Hepatocyte (in vitro differentiated cells): ENCODE results near the gene RLN3. TPM values are rescaled to one million over a fixed set of nuclear protein-coding genes. Genes with fewer than 3 reads are reported as not detected.

ENCODE experiments used
- DNase-seq: peaks from one replicate; pipeline ENCODE4 v3.0.0-alpha.2; 2016; ENCODE audit warnings: low spot score
- H2AFZ ChIP-seq: fragments of 200-600 bp; sonication (generic); 2 replicates; pipeline ENCODE4 v1.6.0; 2016; ENCODE audit warnings: antibody characterized with exemption, mild to moderate bottlenecking
- H3K27ac ChIP-seq: fragments of 200-600 bp; sonication (generic); 2 replicates; pipeline ENCODE4 v1.5.1; 2016; ENCODE audit warnings: mild to moderate bottlenecking
- H3K27me3 ChIP-seq: fragments of 200-600 bp; sonication (generic); 2 replicates; pipeline ENCODE4 v1.6.1; 2016
- H3K36me3 ChIP-seq: fragments of 200-600 bp; sonication (generic); replicated peaks from 2 replicates; pipeline ENCODE4 v1.5.1; 2016; ENCODE audit warnings: low read depth; ENCODE audit not compliant: insufficient read depth
- H3K4me1 ChIP-seq: fragments of 200-600 bp; sonication (generic); 2 replicates; pipeline ENCODE4 v1.5.1; 2016; ENCODE audit warnings: mild to moderate bottlenecking, moderate library complexity; ENCODE audit not compliant: insufficient read depth
- H3K4me2 ChIP-seq: fragments of 200-600 bp; sonication (generic); 2 replicates; pipeline ENCODE4 v1.6.0; 2016
- H3K4me3 ChIP-seq: fragments of 200-600 bp; sonication (generic); 2 replicates; pipeline ENCODE4 v1.5.1; 2016; ENCODE audit warnings: mild to moderate bottlenecking
- H3K79me2 ChIP-seq: fragments of 200-600 bp; sonication (generic); 2 replicates; pipeline ENCODE4 v1.6.0; 2017; ENCODE audit warnings: mild to moderate bottlenecking
- H3K9me2 ChIP-seq: fragments of 200-600 bp; sonication (generic); replicated peaks from 2 replicates; pipeline ENCODE4 v1.6.0; 2017; ENCODE audit warnings: mild to moderate bottlenecking; ENCODE audit not compliant: insufficient read depth
- H3K9me3 ChIP-seq: fragments of 200-600 bp; sonication (generic); 2 replicates; pipeline ENCODE4 v1.5.1; 2016; ENCODE audit warnings: low read depth, mild to moderate bottlenecking
- H4K20me1 ChIP-seq: fragments of 200-600 bp; sonication (generic); 2 replicates; pipeline ENCODE4 v1.6.0; 2016; ENCODE audit warnings: mild to moderate bottlenecking; ENCODE audit not compliant: insufficient read depth, poor library complexity, severe bottlenecking
- CTCF ChIP-seq: fragments of 200-600 bp; sonication (generic); IDR thresholded peaks from 2 replicates; pipeline ENCODE4 v1.5.1; 2016; ENCODE audit warnings: antibody characterized with exemption, mild to moderate bottlenecking; ENCODE audit not compliant: poor library complexity
- EZH2 ChIP-seq: fragments of 200-600 bp; sonication (generic); IDR thresholded peaks from 2 replicates; pipeline ENCODE4 v1.6.1; 2016; ENCODE audit warnings: antibody characterized with exemption, mild to moderate bottlenecking, borderline replicate concordance
- EZH2phosphoT487 ChIP-seq: fragments of 200-600 bp; sonication (generic); IDR thresholded peaks from one replicate; pipeline ENCODE4 v1.6.1; 2018; ENCODE audit warnings: antibody characterized with exemption, mild to moderate bottlenecking, low read depth, moderate library complexity; ENCODE audit not compliant: unreplicated experiment, severe bottlenecking
- WGBS: methylation state at CpG from one replicate; pipeline ENCODE4 v1.1.6; 2016; ENCODE audit warnings: low lambda C conversion rate; ENCODE audit errors: missing lambda C conversion rate; 5-methylcytosine and 5-hydroxymethylcytosine counted together
- polyA plus RNA-seq: library from polyadenylated mRNA; unstranded; fragments of >200 nt; fragmentation: Nextera tagmentation; extraction: Ambion mirVana; gene quantifications from 2 replicates; pipeline ENCODE4 v1.2.1, GENCODE V29; 2016
- total RNA-seq: library from RNA; depleted of rRNA; stranded (reverse); fragments of >200 nt; gene quantifications from 2 replicates; pipeline ENCODE4 v1.2.3, GENCODE V29; 2014

RLN3 gene
- total and polyA plus RNA-seq, 2 experiments from 2014 or later, result not detected

GRCh38 chr19:13979686-13980085 is 48.3 kb upstream of the RLN3 start:
- peaks cover 12% of the 10 kb centered on the region for H3K4me1 ChIP-seq
- no peaks in the 10 kb centered on the region for H3K27me3 ChIP-seq
- no peaks in the 10 kb centered on the region for H3K9me2 ChIP-seq
- no peaks in the 10 kb centered on the region for H3K79me2 ChIP-seq
- DNase-seq, result no peak
- H3K27ac ChIP-seq, result peak overlapping the region; percentile 77
- no peaks in the 10 kb centered on the region for H4K20me1 ChIP-seq
- no peak overlapping the region for H2AFZ ChIP-seq
- H3K4me2 ChIP-seq, result peak overlapping the region; percentile 97
- H3K4me3 ChIP-seq, result no peak overlapping the region
- 83% methylated on average over 11 of the region's 12 CpGs for WGBS
- TF ChIP-seq EZH2 (no peak), CTCF (no peak), EZH2phosphoT487 (no peak)
- H3K9me3 ChIP-seq, result no peaks in the 10 kb centered on the region
- no peaks in the 10 kb centered on the region for H3K36me3 ChIP-seq

GRCh38 chr19:13980340-13980739 is 47.6 kb upstream of the RLN3 start:
- Histone ChIP-seq H3K27ac (no peak overlapping the region), H3K9me3 (no peaks in the 10 kb centered on the region), H2AFZ (no peak overlapping the region), H4K20me1 (no peaks in the 10 kb centered on the region), H3K36me3 (no peaks in the 10 kb centered on the region), H3K9me2 (no peaks in the 10 kb centered on the region), H3K79me2 (no peaks in the 10 kb centered on the region), H3K27me3 (no peaks in the 10 kb centered on the region), H3K4me2 (no peak overlapping the region), H3K4me3 (no peak overlapping the region), H3K4me1 (peaks cover 12% of the 10 kb centered on the region)
- TF ChIP-seq EZH2, result no peak
- TF ChIP-seq CTCF, result no peak
- TF ChIP-seq EZH2phosphoT487, result no peak
- DNase-seq, result no peak
- 91% methylated on average over 15 of the region's 15 CpGs for WGBS

GRCh38 chr19:13981021-13981420 is 46.9 kb upstream of the RLN3 start:
- 90% methylated on average over 5 of the region's 5 CpGs for WGBS
- H3K4me3 ChIP-seq, result no peak overlapping the region
- H3K9me2 ChIP-seq, result no peaks in the 10 kb centered on the region
- H3K36me3 ChIP-seq, result no peaks in the 10 kb centered on the region
- no peaks in the 10 kb centered on the region for H4K20me1 ChIP-seq
- H3K4me2 ChIP-seq, result no peak overlapping the region
- no peak overlapping the region for H2AFZ ChIP-seq
- no peaks in the 10 kb centered on the region for H3K79me2 ChIP-seq
- DNase-seq, result no peak
- TF ChIP-seq EZH2phosphoT487, result no peak
- TF ChIP-seq CTCF, result no peak
- TF ChIP-seq EZH2, result no peak
- H3K4me1 ChIP-seq, result peaks cover 12% of the 10 kb centered on the region
- no peaks in the 10 kb centered on the region for H3K9me3 ChIP-seq
- no peak overlapping the region for H3K27ac ChIP-seq
- H3K27me3 ChIP-seq, result no peaks in the 10 kb centered on the region

- Histone ChIP-seq H3K27ac (no peak overlapping the region), H3K9me2 (no peaks in the 10 kb centered on the region), H3K4me3 (no peak overlapping the region), H3K4me2 (no peak overlapping the region), H4K20me1 (no peaks in the 10 kb centered on the region), H2AFZ (no peak overlapping the region), H3K4me1 (peaks cover 12% of the 10 kb centered on the region), H3K36me3 (no peaks in the 10 kb centered on the region), H3K27me3 (no peaks in the 10 kb centered on the region), H3K9me3 (no peaks in the 10 kb centered on the region), H3K79me2 (no peaks in the 10 kb centered on the region)
- 96% methylated on average over 9 of the region's 9 CpGs for WGBS
- no peak for DNase-seq
- TF ChIP-seq CTCF (no peak), EZH2 (no peak), EZH2phosphoT487 (no peak)
These were observed 46.5 kb upstream of the RLN3 start for GRCh38 chr19:13981467-13981866.
